ENCODE data around the gene PCED1B. TPM values are rescaled to one million over a fixed set of nuclear protein-coding genes. Genes with fewer than 3 reads are reported as not detected.

Gene PCED1B
- total RNA-seq, 5 donors from 2014 or later (not counting 1 experiment from before 2014, with no cell fraction given), result 53.7 to 159 (median 119) TPM

DNA sequence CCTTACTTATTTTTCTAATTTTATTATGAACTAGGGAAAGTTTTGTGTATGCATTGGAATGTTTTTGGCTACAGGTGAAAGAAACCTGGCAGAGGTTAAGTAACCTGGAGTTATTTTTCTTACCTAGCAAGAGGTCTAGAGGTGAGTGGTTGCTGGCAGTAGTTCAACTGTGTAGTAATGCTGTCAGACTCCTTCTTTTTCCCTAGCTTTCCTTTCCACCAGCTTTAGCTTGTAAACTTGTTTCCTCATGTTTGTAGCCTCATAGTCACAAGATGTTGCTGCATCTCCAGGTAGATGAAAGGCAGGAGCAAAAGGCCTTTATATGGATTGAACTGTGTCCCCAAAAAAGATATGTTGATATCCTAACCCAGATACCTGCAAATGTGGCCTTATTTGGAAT is 105.4 kb downstream of the PCED1B start:
- POLR2A ChIA-PET, result interaction anchor here in 1 of 2 donors (0.6 kb wide), 1 partner anchor 14 kb away, joined by 9 read pairs; no protein-coding TSS in a partner anchor
- CTCF ChIA-PET, result no interaction called here
- ATAC-seq (replicated peaks in 1 of 4), result no peak
- H3K27me3 ChIP-seq (replicated peaks in 1 of 2; ENCODE audit: control insufficient read depth in 2 of 2, extremely low read depth in 1 of 2, insufficient read depth in 2 of 2, low read length in 1 of 2), result no peaks in the 10 kb centered on the region
- peak overlapping the region; percentile 13 to 42 for H3K27ac Mint-ChIP-seq
- H3K36me3 ChIP-seq (ENCODE audit: control insufficient read depth in 2 of 2, extremely low read depth in 1 of 2, insufficient read depth in 1 of 2, low read length in 1 of 2), result peaks cover 0 to 15% of the 10 kb centered on the region in 2 donors
- H3K4me3 Mint-ChIP-seq, result no peak overlapping the region
- H3K27ac ChIP-seq (ENCODE audit: low read length), result no peak overlapping the region
- peaks cover 66% of the 10 kb centered on the region for H3K36me3 Mint-ChIP-seq
- no peaks in the 10 kb centered on the region for H3K9me3 Mint-ChIP-seq
- no peak overlapping the region for H3K4me3 ChIP-seq (ENCODE audit: control insufficient read depth in 1 of 2, extremely low read depth in 1 of 2, low read length in 1 of 2)
- no peaks in the 10 kb centered on the region for H3K27me3 Mint-ChIP-seq
- no peaks in the 10 kb centered on the region for H3K9me3 ChIP-seq
- peaks cover 61 to 73% (median 63%) of the 10 kb centered on the region in 3 donors for H3K4me1 Mint-ChIP-seq
- no peak for DNase-seq
- peaks cover 3 to 12% of the 10 kb centered on the region in 2 experiments for H3K4me1 ChIP-seq (ENCODE audit: control insufficient read depth in 1 of 2, extremely low read depth in 1 of 2, insufficient read depth in 2 of 2, low read length in 2 of 2)

- no peaks in the 10 kb centered on the region for H3K27me3 Mint-ChIP-seq
- H3K4me3 Mint-ChIP-seq, result no peak overlapping the region
- H3K4me1 Mint-ChIP-seq, result peaks cover 69 to 77% (median 70%) of the 10 kb centered on the region in 3 donors
- H3K27ac ChIP-seq (ENCODE audit: low read length), result no peak overlapping the region
- CTCF ChIA-PET, result no interaction called here
- peaks cover 0 to 15% of the 10 kb centered on the region in 2 donors for H3K36me3 ChIP-seq (ENCODE audit: control insufficient read depth in 2 of 2, extremely low read depth in 1 of 2, insufficient read depth in 1 of 2, low read length in 1 of 2)
- peaks cover 13 to 26% of the 10 kb centered on the region in 2 experiments for H3K4me1 ChIP-seq (ENCODE audit: control insufficient read depth in 1 of 2, extremely low read depth in 1 of 2, insufficient read depth in 2 of 2, low read length in 2 of 2)
- POLR2A ChIA-PET, result interaction anchor here in 1 of 2 donors (0.6 kb wide), 1 partner anchor 21 kb away, joined by 3 read pairs; no protein-coding TSS in a partner anchor
- H3K4me3 ChIP-seq (ENCODE audit: control insufficient read depth in 1 of 2, extremely low read depth in 1 of 2, low read length in 1 of 2), result no peak overlapping the region
- ATAC-seq (replicated peaks in 1 of 4) (no peak), DNase-seq (no peak)
- H3K9me3 Mint-ChIP-seq, result no peaks in the 10 kb centered on the region
- H3K9me3 ChIP-seq, result no peaks in the 10 kb centered on the region
- peak overlapping the region; percentile 24 to 51 for H3K27ac Mint-ChIP-seq
- 100% methylated on average over 1 of the region's 2 CpGs for WGBS (ENCODE audit: insufficient coverage)
- no peaks in the 10 kb centered on the region for H3K27me3 ChIP-seq (replicated peaks in 1 of 2; ENCODE audit: control insufficient read depth in 2 of 2, extremely low read depth in 1 of 2, insufficient read depth in 2 of 2, low read length in 1 of 2)
- H3K36me3 Mint-ChIP-seq, result peaks cover 68% of the 10 kb centered on the region
Observed at GRCh38 chr12:47186246-47186645, 106.8 kb downstream of the PCED1B start.

GRCh38 chr12:47188576-47189441 is 109.4 kb downstream of the PCED1B start:
- ATAC-seq (replicated peaks in 1 of 4) (no peak), DNase-seq (no peak)
- peaks cover 79 to 93% (median 82%) of the 10 kb centered on the region in 3 donors for H3K4me1 Mint-ChIP-seq
- peak overlapping the region; percentile 79 to 99 for H3K27ac Mint-ChIP-seq
- peaks cover 59% of the 10 kb centered on the region for H3K36me3 Mint-ChIP-seq
- Histone ChIP-seq H3K9me3 (no peaks in the 10 kb centered on the region), H3K27ac (ENCODE audit: low read length) (no peak overlapping the region), H3K4me3 (ENCODE audit: control insufficient read depth in 1 of 2, extremely low read depth in 1 of 2, low read length in 1 of 2) (no peak overlapping the region), H3K36me3 (ENCODE audit: control insufficient read depth in 2 of 2, extremely low read depth in 1 of 2, insufficient read depth in 1 of 2, low read length in 1 of 2) (peaks cover 0 to 15% of the 10 kb centered on the region in 2 donors), H3K4me1 (ENCODE audit: control insufficient read depth in 1 of 2, extremely low read depth in 1 of 2, insufficient read depth in 2 of 2, low read length in 2 of 2) (peaks cover 35 to 47% of the 10 kb centered on the region in 2 experiments), H3K27me3 (replicated peaks in 1 of 2; ENCODE audit: control insufficient read depth in 2 of 2, extremely low read depth in 1 of 2, insufficient read depth in 2 of 2, low read length in 1 of 2) (no peaks in the 10 kb centered on the region)
- H3K27me3 Mint-ChIP-seq, result no peaks in the 10 kb centered on the region
- H3K9me3 Mint-ChIP-seq, result no peaks in the 10 kb centered on the region
- WGBS (ENCODE audit: insufficient coverage), result 100% methylated on average over 4 of the region's 6 CpGs
- CTCF ChIA-PET, result interaction anchor here (0.5 to 1.0 kb wide), 3 partner anchors 14 to 1475 kb away, joined by 3 to 9 read pairs (median 5); no protein-coding TSS in a partner anchor
- POLR2A ChIA-PET, result no interaction called here
- H3K4me3 Mint-ChIP-seq, result peak overlapping the region in 1 of 3 donors; percentile 15

GRCh38 chr12:47189728-47190127 is 110.3 kb downstream of the PCED1B start:
- Mint-ChIP-seq H3K27ac (peak overlapping the region; percentile 91 to 99), H3K27me3 (no peaks in the 10 kb centered on the region), H3K4me1 (peaks cover 87 to 96% (median 90%) of the 10 kb centered on the region in 3 donors), H3K36me3 (peaks cover 54% of the 10 kb centered on the region), H3K4me3 (peak overlapping the region in 1 of 3 donors; percentile 74), H3K9me3 (no peaks in the 10 kb centered on the region)
- no peaks in the 10 kb centered on the region for H3K9me3 ChIP-seq
- no peak overlapping the region for H3K4me3 ChIP-seq (ENCODE audit: control insufficient read depth in 1 of 2, extremely low read depth in 1 of 2, low read length in 1 of 2)
- no peaks in the 10 kb centered on the region for H3K27me3 ChIP-seq (replicated peaks in 1 of 2; ENCODE audit: control insufficient read depth in 2 of 2, extremely low read depth in 1 of 2, insufficient read depth in 2 of 2, low read length in 1 of 2)
- DNase-seq, result no peak
- 96% methylated on average over 2 of the region's 3 CpGs for WGBS (ENCODE audit: insufficient coverage)
- ChIA-PET CTCF (interaction anchor here in 1 of 2 donors (0.6 kb wide), 1 partner anchor 1474 kb away, joined by 5 read pairs; no protein-coding TSS in a partner anchor), POLR2A (no interaction called here)
- ATAC-seq (replicated peaks in 1 of 4), result no peak
- H3K4me1 ChIP-seq (ENCODE audit: control insufficient read depth in 1 of 2, extremely low read depth in 1 of 2, insufficient read depth in 2 of 2, low read length in 2 of 2), result peaks cover 41 to 56% of the 10 kb centered on the region in 2 experiments
- peak overlapping the region; percentile 67 for H3K27ac ChIP-seq (ENCODE audit: low read length)
- H3K36me3 ChIP-seq (ENCODE audit: control insufficient read depth in 2 of 2, extremely low read depth in 1 of 2, insufficient read depth in 1 of 2, low read length in 1 of 2), result peaks cover 0 to 18% of the 10 kb centered on the region in 2 donors

DNA sequence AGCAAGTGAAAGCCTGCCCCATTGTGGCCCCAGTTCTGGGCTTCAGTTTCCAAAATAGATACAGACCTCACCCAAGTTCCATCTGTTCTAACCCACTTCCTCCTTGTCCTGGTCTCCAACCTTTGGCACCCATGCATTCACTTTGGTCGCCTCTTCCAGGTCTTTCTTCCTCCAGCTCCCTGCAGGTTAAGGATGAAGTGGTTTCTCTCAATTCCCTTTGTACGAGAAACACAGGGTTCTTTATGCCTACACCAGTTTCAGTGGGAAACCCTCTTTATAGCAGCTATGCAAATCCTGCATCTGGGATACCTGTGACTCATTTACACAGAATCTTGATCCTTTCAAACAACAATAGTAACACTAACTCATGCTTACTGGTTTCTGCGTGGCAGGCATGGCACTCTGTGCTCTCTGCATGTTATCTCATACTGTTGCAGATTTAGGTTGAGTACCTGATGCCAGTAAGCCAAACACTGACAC is 110.9 kb downstream of the PCED1B start:
- no peak for ATAC-seq (replicated peaks in 1 of 4)
- POLR2A ChIA-PET, result no interaction called here
- Histone ChIP-seq H3K4me1 (ENCODE audit: control insufficient read depth in 1 of 2, extremely low read depth in 1 of 2, insufficient read depth in 2 of 2, low read length in 2 of 2) (peaks cover 41 to 60% of the 10 kb centered on the region in 2 experiments), H3K36me3 (ENCODE audit: control insufficient read depth in 2 of 2, extremely low read depth in 1 of 2, insufficient read depth in 1 of 2, low read length in 1 of 2) (peaks cover 0 to 13% of the 10 kb centered on the region in 2 donors), H3K4me3 (ENCODE audit: control insufficient read depth in 1 of 2, extremely low read depth in 1 of 2, low read length in 1 of 2) (no peak overlapping the region), H3K27me3 (replicated peaks in 1 of 2; ENCODE audit: control insufficient read depth in 2 of 2, extremely low read depth in 1 of 2, insufficient read depth in 2 of 2, low read length in 1 of 2) (no peaks in the 10 kb centered on the region), H3K9me3 (no peaks in the 10 kb centered on the region), H3K27ac (ENCODE audit: low read length) (peak overlapping the region; percentile 67)
- Mint-ChIP-seq H3K4me1 (peaks cover 86 to 92% (median 90%) of the 10 kb centered on the region in 3 donors), H3K27ac (peak overlapping the region; percentile 91 to 99), H3K9me3 (no peaks in the 10 kb centered on the region), H3K36me3 (peaks cover 48% of the 10 kb centered on the region), H3K27me3 (no peaks in the 10 kb centered on the region), H3K4me3 (peak overlapping the region in 2 of 3 donors; percentile 34 to 74)
- CTCF ChIA-PET, result no interaction called here
- 76% methylated on average over 2 of the region's 3 CpGs for WGBS (ENCODE audit: insufficient coverage)
- no peak for DNase-seq

GRCh38 chr12:47190905-47191304 is 111.5 kb downstream of the PCED1B start:
- ChIA-PET POLR2A (interaction anchor here in 1 of 2 donors (0.7 to 1.6 kb wide), 2 partner anchors 193 to 1077 kb away, joined by 3 read pairs; no protein-coding TSS in a partner anchor), CTCF (interaction anchor here (1.2 to 1.8 kb wide), 3 partner anchors 17 to 22 kb away, joined by 7 to 10 read pairs (median 8); no protein-coding TSS in a partner anchor)
- Histone ChIP-seq H3K4me1 (ENCODE audit: control insufficient read depth in 1 of 2, extremely low read depth in 1 of 2, insufficient read depth in 2 of 2, low read length in 2 of 2) (peaks cover 45 to 60% of the 10 kb centered on the region in 2 experiments), H3K27me3 (replicated peaks in 1 of 2; ENCODE audit: control insufficient read depth in 2 of 2, extremely low read depth in 1 of 2, insufficient read depth in 2 of 2, low read length in 1 of 2) (no peaks in the 10 kb centered on the region), H3K27ac (ENCODE audit: low read length) (peak overlapping the region; percentile 67), H3K9me3 (no peaks in the 10 kb centered on the region), H3K36me3 (ENCODE audit: control insufficient read depth in 2 of 2, extremely low read depth in 1 of 2, insufficient read depth in 1 of 2, low read length in 1 of 2) (peaks cover 0 to 12% of the 10 kb centered on the region in 2 donors), H3K4me3 (ENCODE audit: control insufficient read depth in 1 of 2, extremely low read depth in 1 of 2, low read length in 1 of 2) (no peak overlapping the region)
- ATAC-seq (replicated peaks in 1 of 4) (no peak), DNase-seq (no peak)
- Mint-ChIP-seq H3K36me3 (peaks cover 44% of the 10 kb centered on the region), H3K27ac (peak overlapping the region; percentile 91 to 99), H3K4me3 (peak overlapping the region; percentile 34 to 78 (median 74)), H3K9me3 (no peaks in the 10 kb centered on the region), H3K27me3 (no peaks in the 10 kb centered on the region), H3K4me1 (peaks cover 87 to 93% (median 93%) of the 10 kb centered on the region in 3 donors)
- WGBS (ENCODE audit: insufficient coverage), result no CpG with 5 or more reads among the region's 3 CpGs

All from T-cell (primary cell).